Left ventricle myocardium inferior (tissue), 1 donor: Measurements from ENCODE around the gene NR2C2AP. TPM values are rescaled to one million over a fixed set of nuclear protein-coding genes. Genes with fewer than 3 reads are reported as not detected.

Experiments used
- DNase-seq: peaks from one replicate; pipeline ENCODE4 v3.0.0-alpha.2; 2020
- H3K27ac ChIP-seq: fragments of 200-600 bp; replicated peaks from 2 replicates; pipeline ENCODE4 v1.8.0; 2021
- H3K27me3 ChIP-seq: fragments of 200-600 bp; 2 replicates; pipeline ENCODE4 v1.8.0; 2021; ENCODE audit warnings: low read depth
- H3K36me3 ChIP-seq: fragments of 200-600 bp; 2 replicates; pipeline ENCODE4 v1.8.0; 2021
- H3K4me1 ChIP-seq: fragments of 200-600 bp; 2 replicates; pipeline ENCODE4 v1.8.0; 2021
- H3K4me3 ChIP-seq: fragments of 200-600 bp; 2 replicates; pipeline ENCODE4 v1.8.0; 2021; ENCODE audit warnings: mild to moderate bottlenecking, moderate library complexity
- H3K9me3 ChIP-seq: fragments of 200-600 bp; replicated peaks from 2 replicates; pipeline ENCODE4 v1.8.0; 2021
- intact Hi-C: fragments of 100-400 bp; cut with micrococcal nuclease; formaldehyde crosslinking; loops from one replicate; pipeline ENCODE4 v1.11.0; 2022
- total RNA-seq: library from RNA; stranded (reverse); fragmentation: NEBNext Ultra II Directional; extraction: Animal tissue kit (Norgen Biotek cat#: 25700); gene quantifications from one replicate; pipeline ENCODE4 v1.2.1, GENCODE V29; 2021
- TF ChIP-seq, protein P1 (sequence below): fragments of 200-600 bp; IDR thresholded peaks from 2 replicates; pipeline ENCODE4 v1.8.0; 2021; ENCODE audit warnings: antibody characterized with exemption, mild to moderate bottlenecking, borderline replicate concordance
- donor health status: DM: no; HTN: yes; CAD: no; lungs with severe emphysema.

Gene NR2C2AP
- total RNA-seq, 1 donor from 2014 or later = 6.3 TPM

DNA sequence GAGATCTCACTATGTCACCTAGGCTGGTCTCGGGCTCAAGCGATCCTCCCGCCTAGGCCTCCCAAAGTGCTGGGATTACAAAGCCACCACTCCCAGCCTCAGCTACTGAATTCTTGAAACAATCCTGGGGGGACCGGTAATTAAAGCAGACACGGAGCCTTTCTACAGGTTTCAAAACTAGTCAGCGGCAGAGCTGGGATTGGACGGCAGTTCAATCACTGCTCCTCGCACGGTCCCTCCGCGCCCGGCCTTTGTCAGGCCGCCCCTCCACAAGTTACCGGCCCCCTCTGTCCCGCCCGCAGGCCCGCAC, 11.5 kb downstream of the NR2C2AP start:
- Histone ChIP-seq H3K4me1 (peaks cover 61% of the 10 kb centered on the region), H3K4me3 (peak overlapping the region; percentile 86)

DNA sequence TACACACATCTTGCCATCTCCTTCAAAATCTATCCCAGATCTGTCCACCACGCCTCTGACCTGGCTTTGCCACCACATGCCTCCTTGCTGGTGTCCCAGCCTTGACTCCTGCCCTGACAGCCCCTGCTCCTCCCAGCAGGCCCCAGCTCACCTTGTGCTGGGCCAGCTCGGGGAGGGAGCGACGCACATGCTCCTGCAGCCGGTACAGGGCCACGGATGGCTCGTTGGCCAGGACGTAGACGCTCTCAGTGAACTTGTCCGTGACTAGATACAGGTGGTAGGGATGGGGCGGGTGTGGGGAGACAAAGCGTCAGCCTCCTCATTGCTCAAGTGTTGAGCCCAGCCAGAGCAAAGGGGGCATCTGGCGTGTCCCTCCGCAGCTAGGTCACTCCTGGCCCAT, 16.5 kb downstream of the NR2C2AP start:
- TF ChIP-seq, protein P1, sequence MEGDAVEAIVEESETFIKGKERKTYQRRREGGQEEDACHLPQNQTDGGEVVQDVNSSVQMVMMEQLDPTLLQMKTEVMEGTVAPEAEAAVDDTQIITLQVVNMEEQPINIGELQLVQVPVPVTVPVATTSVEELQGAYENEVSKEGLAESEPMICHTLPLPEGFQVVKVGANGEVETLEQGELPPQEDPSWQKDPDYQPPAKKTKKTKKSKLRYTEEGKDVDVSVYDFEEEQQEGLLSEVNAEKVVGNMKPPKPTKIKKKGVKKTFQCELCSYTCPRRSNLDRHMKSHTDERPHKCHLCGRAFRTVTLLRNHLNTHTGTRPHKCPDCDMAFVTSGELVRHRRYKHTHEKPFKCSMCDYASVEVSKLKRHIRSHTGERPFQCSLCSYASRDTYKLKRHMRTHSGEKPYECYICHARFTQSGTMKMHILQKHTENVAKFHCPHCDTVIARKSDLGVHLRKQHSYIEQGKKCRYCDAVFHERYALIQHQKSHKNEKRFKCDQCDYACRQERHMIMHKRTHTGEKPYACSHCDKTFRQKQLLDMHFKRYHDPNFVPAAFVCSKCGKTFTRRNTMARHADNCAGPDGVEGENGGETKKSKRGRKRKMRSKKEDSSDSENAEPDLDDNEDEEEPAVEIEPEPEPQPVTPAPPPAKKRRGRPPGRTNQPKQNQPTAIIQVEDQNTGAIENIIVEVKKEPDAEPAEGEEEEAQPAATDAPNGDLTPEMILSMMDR = no peak
- Histone ChIP-seq H3K4me1 (peaks cover 32% of the 10 kb centered on the region), H3K36me3 (peaks cover 21% of the 10 kb centered on the region), H3K9me3 (no peaks in the 10 kb centered on the region), H3K27ac (no peak overlapping the region), H3K4me3 (no peak overlapping the region), H3K27me3 (no peaks in the 10 kb centered on the region)
- intact Hi-C loops = no loop called here
- DNase-seq = no peak

More for the DNA sequence above, 11.5 kb downstream of the NR2C2AP start:
- intact Hi-C loops = no loop called here
- Histone ChIP-seq H3K9me3 (no peaks in the 10 kb centered on the region), H3K27ac (peak overlapping the region; percentile 100), H3K27me3 (no peaks in the 10 kb centered on the region), H3K36me3 (peaks cover 11% of the 10 kb centered on the region)
- TF ChIP-seq, protein P1 = no peak
- no peak for DNase-seq

DNA sequence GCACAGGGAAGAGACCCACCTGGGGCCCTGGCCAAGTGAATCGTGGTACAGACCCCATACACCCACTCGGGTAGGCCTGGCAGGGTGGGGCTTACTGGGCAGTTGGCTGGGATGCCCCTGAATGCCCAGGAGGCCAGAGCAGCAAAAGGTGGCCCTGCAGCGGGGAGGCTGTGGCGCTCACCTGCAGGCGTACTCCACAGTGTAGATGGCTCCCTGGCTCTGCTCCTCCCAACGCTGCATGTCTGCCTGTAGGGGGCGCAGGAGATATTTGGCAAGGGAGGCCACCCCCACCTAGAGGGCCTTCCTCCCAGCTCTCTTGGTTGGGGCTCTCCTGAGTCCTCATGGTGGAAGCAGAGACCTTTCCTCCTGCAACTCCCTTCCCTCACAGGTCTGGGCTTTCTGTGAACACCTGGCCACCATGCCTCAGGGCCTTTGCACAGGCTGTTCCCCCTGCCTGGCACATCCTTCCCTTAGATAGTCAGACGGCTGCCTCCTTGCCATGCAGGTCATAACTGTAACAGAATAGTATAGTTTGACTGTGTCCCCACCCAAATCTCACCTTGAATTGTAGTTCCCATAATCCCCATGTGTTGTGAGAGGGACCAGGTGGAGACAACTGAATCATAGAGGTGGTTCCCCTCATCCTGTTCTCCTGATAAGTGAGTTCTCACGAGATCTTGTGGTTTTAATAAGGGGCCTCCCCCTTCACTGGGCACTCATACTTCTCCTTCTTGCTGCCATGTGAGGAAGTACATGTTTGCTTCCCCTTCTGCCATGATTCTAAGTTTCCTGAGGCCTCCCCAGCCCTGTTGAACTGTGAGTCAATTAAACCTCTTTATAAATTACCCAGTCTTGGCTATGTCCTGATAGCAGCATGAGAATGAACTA, 17.1 kb downstream of the NR2C2AP start:
- TF ChIP-seq, protein P1 = peak; percentile 63
- Histone ChIP-seq H3K27ac (no peak overlapping the region), H3K4me3 (no peak overlapping the region), H3K9me3 (no peaks in the 10 kb centered on the region), H3K36me3 (peaks cover 27% of the 10 kb centered on the region), H3K27me3 (no peaks in the 10 kb centered on the region), H3K4me1 (peaks cover 26% of the 10 kb centered on the region)
- intact Hi-C loops = no loop called here
- no peak for DNase-seq

DNA sequence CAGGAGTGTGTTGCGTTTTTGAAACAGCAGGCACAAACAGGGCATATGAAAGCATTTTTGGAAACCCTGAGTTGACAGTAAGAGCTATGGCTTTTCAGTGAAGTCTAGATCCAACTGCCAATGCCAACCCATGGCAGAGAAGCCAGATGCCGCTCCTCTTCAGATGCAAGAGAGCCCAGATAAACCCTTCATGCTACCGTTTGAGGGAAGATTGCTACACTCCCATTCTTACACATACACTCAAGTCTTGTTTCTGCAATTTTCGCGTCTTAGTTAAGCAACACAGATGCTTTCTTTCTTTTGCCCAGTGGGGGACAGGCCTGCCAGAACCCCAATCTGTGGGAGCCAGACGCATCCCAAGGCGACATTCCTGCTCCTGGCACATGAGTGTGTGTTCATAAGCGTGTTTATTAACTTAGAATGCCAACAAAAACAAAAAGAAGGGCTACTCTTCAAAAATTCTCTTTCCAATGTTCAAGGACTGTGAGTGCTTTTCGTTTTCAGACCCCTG, 21.7 kb downstream of the NR2C2AP start:
- Histone ChIP-seq H3K27me3 (no peaks in the 10 kb centered on the region), H3K4me3 (no peak overlapping the region), H3K4me1 (no peaks in the 10 kb centered on the region), H3K36me3 (peaks cover 54% of the 10 kb centered on the region), H3K27ac (no peak overlapping the region), H3K9me3 (peaks cover 5% of the 10 kb centered on the region)
- no peak for DNase-seq
- intact Hi-C loops = no loop called here
- TF ChIP-seq, protein P1 = no peak

DNA sequence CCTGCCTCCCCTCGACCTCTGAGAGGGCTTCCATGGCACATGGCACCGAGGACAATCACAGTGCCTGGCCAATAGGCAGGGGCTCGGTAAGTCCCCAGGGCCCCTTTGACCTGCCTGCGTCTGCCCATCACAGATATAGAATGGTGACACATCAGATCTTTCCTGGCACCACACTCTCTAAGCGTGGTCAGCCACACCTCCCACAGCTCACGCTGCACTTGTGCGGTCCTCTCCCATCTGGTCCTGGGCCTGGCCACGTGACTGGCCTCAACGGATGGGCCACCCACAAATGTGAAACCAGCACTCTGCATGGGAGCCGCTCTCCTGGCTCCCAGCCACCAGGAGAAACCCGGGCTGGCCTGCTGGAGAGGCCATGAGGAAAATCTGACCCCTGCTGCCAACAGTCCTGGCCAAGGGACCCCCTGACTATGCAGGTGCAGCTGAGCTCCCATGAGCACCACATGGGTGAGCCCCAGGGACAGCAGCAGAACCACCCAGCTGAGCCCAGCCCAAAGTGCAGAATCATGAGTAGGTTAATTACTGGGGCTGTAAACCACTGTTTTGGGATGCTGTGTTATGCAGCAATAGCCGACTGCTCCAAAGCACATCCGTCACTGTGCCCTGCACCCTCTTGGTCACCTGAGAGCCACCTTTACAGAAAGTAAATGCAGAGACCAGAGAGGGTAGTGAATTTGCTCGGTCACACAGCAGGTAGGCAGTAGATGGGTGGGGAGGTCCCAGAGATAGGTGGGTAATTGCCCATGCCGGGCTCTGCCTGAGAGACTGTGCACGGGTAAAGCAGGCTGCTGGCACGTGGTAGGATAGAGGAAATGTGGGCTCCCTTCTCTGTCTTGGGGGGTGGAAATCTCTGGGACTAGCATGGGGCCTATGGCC, 23.4 kb downstream of the NR2C2AP start:
- H3K36me3 ChIP-seq = peaks cover 53% of the 10 kb centered on the region
- H3K4me3 ChIP-seq = no peak overlapping the region
- no peaks in the 10 kb centered on the region for H3K4me1 ChIP-seq
- TF ChIP-seq, protein P1 = no peak
- peaks cover 5% of the 10 kb centered on the region for H3K9me3 ChIP-seq
- no peaks in the 10 kb centered on the region for H3K27me3 ChIP-seq
- intact Hi-C loops = no loop called here
- DNase-seq = no peak
- H3K27ac ChIP-seq = no peak overlapping the region
